GM19455 (cell line): ENCODE data around the gene SENP1.
A peak's percentile ranks its signal among the peaks of the same experiment; 100 is the strongest.
"Not testable (repeated sequence)": the region's sequence is repeated elsewhere in the genome, so short reads cannot be mapped to it uniquely, and the experiment has no call there.

Source experiments
- ATAC-seq: cut with Tn5 transposase; IDR thresholded peaks from one replicate; pipeline ENCODE4 v1.9.1; 2021; ENCODE audit not compliant: unreplicated experiment

SENP1 gene

DNA sequence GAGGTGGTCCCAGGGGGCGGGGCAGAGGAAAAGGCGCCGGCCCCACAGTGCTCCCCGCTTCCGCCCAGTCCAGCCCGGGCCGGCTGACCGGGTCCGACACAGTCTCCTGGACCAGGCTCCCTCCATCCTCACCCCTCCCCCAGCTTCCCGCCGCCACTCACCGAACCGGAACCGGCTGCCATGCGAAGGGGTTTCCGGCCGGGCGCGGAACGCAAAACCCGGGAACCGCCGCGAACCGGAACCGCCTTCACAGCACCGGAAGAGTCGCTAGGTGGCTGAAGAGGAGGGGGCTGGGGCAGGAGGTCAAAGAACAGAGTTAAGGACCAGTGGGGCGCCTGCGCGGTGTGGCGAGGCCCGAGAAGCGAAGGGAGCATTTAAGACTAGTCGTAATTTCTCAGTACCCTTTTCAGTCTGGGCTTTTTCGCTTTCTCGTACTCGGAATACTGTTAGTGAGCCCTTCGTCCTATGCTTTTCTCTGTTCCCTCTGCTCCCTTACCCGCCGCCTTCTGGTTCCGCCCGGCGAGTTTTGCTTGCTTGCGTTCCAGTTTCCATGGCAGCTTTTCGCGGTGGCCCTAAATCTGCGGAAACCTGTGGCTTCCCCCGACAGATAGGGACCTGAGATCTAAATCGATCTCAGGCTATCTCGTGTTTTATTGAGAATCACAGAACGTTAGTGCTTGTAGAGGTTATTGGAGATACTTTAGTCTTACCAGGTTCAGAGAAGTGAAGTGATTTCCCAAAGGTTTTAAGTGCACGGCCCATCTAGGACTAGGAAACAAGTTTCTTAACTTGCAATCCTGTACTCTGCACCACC is at the start of gene SENP1:
Gene SENP1, minus strand, starts transcription at position 213 of the 814 bp plus-strand sequence. CDS start 4,607 bp downstream, outside the sequence.
- ATAC-seq: peak; percentile 66

GRCh38 chr12:48151103-48151771 is 45.4 kb upstream of the SENP1 start:
- no peak for ATAC-seq

DNA sequence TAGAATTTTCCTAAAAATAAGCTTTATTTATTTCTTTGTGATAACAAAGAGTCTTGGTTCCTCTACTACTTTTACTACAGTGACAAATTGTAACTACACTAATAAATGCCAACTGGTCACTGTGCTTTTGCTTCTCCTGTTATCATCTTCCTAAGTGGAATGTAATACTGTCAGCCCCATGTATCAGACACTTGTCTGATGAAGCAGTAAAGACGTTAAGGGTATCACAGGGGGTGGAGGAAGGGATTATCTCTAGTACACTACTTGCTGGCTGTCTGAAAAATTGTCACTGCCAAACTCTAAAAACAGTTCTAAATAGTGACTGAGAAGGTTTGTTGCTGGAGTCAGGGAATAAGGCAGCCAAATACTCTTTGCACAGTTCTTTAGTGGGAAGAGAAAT is 40.1 kb upstream of the SENP1 start:
- ATAC-seq: no peak

DNA sequence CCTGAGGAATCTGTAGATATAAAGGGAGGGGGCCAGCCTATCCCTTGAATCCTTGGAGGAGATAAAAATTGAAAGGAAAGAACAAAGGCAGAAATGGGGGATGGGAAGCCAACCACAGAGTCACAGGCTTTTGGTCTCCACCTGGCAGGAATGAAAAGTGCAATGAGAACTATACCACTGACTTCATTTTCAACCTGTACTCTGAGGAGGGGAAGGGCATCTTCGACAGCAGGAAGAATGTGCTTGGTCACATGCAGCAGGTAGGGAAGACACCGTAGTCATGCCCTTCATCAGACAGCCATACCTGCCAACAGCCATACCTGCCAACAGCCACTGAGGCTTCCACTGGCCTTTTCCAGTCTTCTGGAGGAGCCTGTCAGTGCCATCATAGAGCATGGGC is 38.0 kb upstream of the SENP1 start:
- no peak for ATAC-seq

GRCh38 chr12:48142818-48143674 is 37.2 kb upstream of the SENP1 start:
- no peak for ATAC-seq

DNA sequence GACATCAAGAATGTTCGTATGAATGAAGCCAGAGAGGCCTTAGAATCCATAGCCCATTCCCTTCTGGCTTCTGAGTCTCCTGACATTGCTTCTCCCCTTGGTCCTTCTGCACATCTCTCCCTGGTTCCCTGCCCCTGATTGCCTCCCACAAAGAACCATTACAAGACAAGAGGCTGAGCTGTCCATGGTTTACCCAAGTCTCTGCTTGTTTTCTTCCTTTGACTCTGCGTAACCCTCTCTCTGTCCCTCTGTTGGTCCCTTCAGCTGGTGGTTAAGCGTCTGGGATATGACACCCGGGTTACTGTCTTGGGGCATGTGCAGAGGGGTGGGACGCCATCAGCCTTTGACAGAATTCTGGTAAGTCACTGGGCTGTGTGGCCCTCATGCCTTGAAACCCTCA is 29.1 kb upstream of the SENP1 start:
- no peak for ATAC-seq

DNA sequence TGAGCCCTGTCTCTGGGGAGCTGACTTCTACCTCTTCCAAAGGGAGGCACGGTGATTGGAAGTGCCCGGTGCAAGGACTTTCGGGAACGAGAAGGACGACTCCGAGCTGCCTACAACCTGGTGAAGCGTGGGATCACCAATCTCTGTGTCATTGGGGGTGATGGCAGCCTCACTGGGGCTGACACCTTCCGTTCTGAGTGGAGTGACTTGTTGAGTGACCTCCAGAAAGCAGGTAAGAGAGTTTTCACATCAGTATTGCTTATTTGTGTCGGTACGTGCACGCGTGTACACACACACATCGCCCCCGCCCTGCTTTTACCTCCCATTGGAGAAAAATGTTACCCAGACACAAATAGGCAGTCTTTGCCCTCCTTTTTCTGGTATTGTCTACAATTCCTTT is 26.9 kb upstream of the SENP1 start:
- ATAC-seq: no peak

GRCh38 chr12:48131517-48131916 is 25.6 kb upstream of the SENP1 start:
- ATAC-seq: no peak

GRCh38 chr12:48129376-48129775 is 23.5 kb upstream of the SENP1 start:
- ATAC-seq: no peak

GRCh38 chr12:48128800-48129199 is 22.9 kb upstream of the SENP1 start:
- ATAC-seq: no peak

GRCh38 chr12:48126953-48127630 is 21.2 kb upstream of the SENP1 start:
- ATAC-seq: no peak

DNA sequence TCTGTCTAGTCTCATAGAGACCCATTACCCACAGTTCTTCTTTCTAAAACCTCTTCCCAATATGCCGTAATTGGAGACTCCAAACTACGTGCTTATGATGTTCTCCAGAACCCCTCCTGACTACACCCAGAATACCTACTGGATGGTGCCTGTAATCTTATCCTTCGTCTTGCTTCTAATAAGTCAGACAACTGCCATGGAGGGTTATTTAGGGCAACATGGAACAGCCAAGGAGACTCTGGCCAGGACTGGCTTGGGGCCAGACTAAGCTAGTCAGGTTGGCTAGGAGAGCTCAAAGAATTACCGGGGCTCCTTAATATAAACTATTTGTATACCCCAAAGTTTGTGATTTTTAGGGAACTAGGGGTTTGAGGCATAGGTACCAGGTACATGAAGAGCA is 20.1 kb upstream of the SENP1 start:
- no peak for ATAC-seq

- ATAC-seq: not testable (repeated sequence)
Observed at GRCh38 chr12:48125542-48125941, 19.7 kb upstream of the SENP1 start.

DNA sequence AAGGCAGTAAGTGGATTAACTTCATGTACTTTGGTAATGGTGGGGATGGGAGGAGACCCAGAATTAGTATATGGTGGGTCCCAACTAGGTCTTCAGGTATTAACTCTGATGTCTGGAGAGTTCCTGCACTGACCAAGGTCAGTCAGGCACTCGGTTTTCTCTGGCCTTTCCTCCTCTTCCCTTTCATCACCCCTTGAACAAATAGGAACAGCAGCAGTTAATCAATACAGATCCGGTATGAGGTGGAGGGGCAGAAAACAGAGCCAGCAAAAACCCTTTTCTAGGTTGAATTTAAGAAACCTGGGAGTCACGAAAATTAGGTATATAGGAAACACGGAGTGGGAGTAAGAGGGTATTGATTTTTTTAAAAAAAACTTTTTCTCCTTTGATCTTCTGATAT is 17.3 kb upstream of the SENP1 start:
- no peak for ATAC-seq

GRCh38 chr12:48122065-48122834 is 16.4 kb upstream of the SENP1 start:
- no peak for ATAC-seq

- ATAC-seq: no peak
Observed at GRCh38 chr12:48121522-48121921, 15.6 kb upstream of the SENP1 start.

GRCh38 chr12:48119834-48120195 is 13.9 kb upstream of the SENP1 start:
- ATAC-seq: no peak

DNA sequence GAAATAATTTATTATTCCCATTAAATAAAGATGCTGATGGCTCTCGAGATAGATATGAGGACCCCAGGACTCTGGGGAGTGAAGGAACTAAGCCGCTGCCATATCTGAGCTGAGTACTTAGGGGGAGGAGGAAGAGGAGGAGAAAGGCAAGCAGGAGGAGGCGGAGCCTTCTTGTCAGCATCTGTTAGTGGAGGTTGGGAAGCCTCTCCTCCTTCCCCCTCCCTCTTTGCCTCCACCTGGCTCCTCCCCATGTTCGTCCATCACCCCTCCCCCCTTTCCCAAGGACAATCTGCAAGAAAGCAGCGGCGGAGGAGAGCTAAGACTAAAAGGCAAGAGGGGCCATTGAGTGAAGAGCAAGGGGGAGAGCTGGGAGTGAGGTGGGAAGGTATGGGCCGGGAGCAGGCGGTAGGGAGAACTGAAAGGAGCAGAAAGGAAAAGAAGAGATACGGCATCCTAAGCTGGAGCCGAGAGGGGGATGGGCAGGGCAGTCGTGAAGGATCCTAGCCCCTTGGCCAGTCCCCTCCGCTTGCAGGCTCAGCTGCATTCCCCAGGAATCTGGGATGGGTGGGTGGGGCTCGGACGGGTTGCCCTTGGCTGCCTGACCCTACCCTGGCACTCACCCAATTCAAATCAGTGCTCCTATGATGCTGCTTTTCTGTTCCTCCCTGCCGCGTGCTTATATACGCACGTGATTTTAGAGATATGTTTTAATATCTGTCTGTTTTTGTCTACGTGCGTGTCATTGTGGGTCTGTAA is 13.4 kb upstream of the SENP1 start, which contains the start of gene PFKM:
Gene PFKM, plus strand, starts transcription at position 287 of the 756 bp plus-strand sequence. CDS start 3,411 bp downstream, outside the sequence.
- peak; percentile 100 for ATAC-seq

DNA sequence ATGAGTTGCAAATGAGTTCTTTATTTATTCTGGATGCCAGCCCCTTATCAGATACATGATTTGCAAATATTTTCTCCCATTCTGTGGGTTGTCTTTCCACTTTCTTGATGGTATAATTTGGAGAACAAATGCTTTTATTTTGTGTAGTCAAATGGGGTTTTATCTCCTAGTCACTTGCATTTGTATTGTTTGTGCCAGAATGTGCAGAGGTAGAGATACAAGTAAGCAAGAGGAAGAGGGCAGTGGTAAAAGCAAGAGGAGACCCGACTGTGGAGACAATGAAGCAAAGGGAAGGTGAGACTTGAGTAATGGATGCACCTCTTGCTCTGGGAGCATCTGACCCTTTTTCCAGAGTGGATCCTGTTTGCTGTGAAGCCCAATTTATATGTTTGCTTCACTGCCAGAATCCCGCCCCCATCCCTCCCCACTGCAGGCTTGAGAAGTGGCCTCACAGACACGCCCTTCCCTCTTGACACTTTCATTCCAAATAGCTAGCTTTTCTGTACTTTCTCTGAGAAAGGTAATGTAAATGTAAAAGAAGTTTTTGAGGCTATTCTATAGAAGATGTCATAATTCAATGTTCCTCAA is 12.5 kb upstream of the SENP1 start:
- no peak for ATAC-seq
